Measurements from ENCODE around the gene ACTR3C.

Gene ACTR3C

DNA sequence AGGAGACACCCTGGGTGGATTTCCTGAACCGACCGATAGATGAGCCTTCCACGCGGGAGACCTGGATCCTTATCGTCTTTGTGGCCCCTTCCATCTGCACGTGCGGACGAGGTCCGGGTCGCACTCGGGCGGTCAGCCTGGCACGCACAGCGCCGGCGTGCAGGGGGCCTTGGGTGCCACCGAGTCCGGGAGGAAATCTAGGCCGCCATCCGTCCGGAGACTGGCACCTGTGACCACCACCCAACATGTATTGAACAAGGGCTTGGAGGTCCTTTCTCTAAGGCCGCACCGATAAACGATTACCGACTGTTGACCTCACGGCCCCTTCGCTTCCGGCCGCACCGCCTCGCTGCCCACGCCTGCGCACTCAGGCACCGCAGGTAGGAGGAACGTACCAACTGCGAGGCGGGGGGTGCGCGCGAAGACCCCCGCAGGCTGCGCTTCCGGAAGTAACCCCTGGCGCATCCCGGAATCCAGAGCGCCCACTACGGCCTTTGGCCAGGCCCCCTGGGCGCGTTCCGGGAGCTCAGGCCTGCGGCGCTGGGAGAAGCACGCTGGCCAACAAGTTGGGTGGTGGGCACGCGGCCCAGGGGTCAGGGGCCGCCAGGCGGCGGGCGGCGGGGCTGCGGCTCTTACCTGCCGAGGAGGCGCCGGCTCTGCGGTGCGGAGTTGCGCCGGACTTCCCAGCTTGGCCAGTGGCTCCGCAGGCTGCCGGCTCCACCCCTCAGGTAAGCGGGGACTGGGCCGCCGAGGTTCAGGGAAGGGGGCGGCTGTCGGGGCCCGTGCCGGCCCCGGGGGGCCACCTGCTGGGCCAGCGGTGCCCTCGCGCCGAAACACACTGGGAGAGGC lies at the start of gene ACTR3C, which contains the start of gene LRRC61:
TSS of gene ACTR3C (minus strand) at position 713 of the 849 bp plus-strand sequence. CDS start 28,249 bp downstream, outside the sequence.
TSS of gene LRRC61 (plus strand) at position 523 of the 849 bp plus-strand sequence. CDS start 13,507 bp downstream, outside the sequence.
- peak; percentile 86 for DNase-seq

DNA sequence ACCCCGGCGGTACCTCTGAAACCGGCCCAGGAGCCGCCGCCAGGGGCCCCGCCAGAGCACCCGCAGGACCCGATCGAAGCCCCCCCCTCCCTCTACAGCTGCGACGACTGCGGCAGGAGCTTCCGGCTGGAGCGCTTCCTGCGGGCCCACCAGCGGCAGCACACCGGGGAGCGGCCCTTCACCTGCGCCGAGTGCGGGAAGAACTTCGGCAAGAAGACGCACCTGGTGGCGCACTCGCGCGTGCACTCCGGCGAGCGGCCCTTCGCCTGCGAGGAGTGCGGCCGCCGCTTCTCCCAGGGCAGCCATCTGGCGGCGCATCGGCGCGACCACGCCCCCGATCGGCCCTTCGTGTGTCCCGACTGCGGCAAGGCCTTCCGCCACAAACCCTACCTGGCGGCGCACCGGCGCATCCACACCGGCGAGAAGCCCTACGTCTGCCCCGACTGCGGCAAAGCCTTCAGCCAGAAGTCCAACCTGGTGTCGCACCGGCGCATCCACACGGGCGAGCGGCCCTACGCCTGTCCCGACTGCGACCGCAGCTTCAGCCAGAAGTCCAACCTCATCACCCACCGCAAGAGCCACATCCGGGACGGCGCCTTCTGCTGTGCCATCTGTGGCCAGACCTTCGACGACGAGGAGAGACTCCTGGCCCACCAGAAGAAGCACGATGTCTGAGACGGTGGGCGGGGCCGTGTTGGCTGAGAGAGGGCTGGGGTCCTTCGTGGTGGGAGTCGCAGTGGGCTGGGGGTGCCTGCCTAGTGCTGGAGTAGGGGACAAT lies 49.1 kb upstream of the ACTR3C start:
- no peak for DNase-seq

DNA sequence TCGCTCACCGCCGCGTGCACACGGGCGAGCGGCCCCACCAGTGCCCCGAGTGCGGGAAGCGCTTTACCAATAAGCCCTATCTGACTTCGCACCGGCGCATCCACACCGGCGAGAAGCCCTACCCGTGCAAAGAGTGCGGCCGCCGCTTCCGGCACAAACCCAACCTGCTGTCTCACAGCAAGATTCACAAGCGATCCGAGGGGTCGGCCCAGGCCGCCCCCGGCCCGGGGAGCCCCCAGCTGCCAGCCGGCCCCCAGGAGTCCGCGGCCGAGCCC lies 48.6 kb upstream of the ACTR3C start:
- DNase-seq = peak; percentile 39

DNA sequence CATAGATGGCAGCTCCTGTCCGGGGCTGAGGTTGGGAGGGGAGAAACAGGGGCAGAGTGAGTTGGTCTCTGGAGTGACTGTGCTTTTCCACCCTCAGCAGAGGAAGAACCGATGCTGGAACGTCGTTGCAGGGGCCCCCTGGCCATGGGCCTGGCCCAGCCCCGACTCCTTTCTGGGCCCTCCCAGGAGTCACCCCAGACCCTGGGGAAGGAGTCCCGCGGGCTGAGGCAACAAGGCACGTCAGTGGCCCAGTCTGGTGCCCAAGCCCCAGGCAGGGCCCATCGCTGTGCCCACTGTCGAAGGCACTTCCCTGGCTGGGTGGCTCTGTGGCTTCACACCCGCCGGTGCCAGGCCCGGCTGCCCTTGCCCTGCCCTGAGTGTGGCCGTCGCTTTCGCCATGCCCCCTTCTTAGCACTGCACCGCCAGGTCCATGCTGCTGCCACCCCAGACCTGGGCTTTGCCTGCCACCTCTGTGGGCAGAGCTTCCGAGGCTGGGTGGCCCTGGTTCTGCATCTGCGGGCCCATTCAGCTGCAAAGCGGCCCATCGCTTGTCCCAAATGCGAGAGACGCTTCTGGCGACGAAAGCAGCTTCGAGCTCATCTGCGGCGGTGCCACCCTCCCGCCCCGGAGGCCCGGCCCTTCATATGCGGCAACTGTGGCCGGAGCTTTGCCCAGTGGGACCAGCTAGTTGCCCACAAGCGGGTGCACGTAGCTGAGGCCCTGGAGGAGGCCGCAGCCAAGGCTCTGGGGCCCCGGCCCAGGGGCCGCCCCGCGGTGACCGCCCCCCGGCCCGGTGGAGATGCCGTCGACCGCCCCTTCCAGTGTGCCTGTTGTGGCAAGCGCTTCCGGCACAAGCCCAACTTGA lies 48.0 kb upstream of the ACTR3C start:
- DNase-seq = peak; percentile 59

DNA sequence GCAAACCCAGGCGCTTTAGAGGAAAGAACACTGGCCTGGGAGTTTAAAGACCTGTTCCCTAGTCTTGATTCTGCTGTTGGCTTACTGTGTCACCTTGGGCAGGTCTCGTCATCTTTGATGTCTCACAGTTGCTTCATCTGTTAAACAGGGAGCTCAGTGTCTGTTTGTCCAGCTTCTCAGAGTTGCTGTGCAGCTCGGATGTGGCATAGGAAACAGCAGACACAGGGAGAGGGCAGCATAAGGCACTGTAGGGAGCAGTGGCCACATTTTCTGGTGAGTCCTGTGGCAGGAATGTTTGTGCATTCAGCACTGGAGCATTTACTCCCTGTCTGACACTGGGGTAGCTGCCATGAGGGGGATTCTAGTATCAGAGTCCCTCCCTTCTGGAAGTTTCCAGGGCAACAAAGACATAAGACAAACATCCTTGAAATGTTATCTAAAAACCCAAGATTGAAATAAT lies 47.3 kb upstream of the ACTR3C start:
- DNase-seq = peak; percentile 49

DNA sequence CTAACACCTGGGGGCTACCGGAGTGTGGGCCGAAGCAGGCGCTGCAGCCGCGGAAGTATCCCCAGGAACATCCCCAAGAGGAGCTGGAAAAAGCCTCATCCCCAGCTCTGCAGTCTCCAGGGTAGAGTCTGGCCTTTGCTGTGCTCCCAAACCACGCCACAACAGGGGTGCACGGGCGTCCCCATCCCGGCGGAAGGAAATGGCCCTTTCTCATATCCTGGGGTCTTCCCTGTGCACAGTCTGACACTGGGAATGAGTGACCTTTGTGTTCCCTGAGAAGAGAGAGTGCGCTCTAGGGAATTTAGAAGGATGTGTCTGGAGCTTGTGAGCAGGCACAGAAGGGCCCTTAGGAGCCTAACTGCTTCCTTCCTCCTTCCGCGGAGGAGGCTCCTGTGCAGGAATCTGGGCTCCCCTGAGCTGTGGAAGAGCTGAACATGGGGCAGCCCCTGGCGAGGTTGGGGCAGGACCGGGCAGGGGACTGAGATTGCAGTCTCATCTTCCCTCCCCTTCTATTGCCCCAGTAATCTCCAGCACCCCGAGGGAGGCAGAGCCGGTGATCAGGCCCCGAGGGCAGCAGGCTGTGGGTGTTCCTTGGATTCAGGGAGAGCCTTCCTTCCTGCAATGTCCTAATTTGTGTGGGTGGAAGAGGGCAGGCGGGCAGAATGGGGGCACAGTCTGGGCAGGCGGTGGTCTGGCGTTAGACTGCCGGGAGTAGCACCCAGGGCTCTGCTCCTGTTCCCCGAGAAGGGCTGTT lies 46.6 kb upstream of the ACTR3C start:
- DNase-seq = no peak

DNA sequence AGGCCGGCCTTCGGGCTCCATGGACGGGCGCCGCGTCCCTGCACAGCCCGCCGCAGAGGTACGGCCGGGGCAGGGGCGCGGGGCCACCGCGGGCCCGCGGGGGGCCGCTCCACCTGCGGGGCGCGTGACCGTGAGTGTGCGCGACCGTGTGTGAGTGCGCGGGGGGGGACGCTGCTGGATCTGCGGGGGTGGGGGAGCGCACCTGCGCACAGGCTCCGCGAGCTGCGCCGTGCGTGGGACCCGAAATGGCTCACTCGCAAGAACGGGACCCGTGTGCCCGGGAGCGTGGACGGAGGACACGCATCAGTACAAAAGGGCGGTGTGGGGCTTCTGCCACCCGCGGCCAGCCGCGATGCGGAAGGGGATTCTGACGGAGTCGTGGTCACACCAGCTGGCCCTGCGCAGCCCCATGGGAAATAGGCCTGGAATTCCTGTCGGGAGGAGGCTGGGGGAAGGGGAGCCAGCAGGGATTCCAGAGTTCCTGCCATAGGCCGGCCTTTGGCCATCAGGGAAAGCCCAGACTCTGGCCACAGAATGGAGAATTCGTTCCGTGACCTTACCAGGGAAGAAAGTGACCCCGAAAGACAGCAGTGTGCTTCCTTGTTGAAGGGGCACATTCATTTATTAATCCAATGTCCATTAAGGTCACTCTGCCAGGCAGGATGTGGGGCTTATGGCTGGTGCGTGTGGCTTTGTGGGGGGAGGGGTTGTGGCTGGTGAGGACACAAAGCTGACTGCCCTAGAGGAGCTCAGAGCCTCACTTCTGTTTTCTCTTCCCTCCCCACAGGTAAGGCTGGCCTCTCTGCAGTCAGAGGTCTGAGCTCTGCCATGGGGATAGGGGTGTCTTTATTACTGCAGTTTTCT lies 45.8 kb upstream of the ACTR3C start:
- peak; percentile 86 for DNase-seq

DNA sequence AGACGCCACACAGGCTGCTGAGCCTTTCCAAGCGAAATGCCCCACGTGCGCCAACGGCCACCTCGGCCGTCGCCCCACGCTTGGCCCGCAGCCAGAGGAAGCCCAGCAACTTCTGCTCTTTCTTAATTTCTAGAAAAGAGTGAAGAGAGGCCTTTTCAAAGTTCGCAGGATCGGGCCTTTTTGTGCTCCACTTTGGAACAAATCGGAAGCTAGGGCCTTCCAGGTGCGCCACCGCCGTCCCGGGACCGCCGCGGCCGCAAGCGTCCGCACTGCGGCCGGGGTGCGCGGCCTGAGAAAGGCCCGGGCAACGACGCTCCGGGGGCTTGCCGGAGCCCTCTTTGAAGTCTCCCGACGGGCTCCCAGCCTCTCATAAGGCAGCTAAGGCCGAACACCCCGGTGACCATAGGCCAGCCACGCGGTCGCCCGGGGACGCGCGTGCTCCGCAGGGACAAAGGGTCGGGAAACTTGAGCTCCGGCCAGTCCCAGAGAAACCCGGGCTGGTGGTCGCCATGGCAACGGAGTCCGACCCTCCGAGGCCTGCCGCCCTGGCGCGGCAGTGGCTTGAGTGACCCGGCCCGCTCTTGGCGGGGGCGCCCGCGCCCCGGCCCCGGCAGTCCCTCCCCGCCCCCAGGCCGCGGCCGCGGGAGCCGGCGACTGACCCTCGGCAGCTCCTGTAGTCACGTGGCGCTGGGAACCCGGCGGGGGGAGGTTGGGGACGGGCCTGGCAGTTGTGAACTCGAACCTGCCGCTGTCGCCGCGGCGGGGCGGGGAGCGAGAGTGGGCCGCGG lies 44.9 kb upstream of the ACTR3C start, which contains the start of gene REPIN1:
TSS of gene REPIN1 (plus strand) at position 727 of the 788 bp plus-strand sequence. CDS start 890 bp downstream, outside the sequence.
- peak; percentile 91 for DNase-seq

DNA sequence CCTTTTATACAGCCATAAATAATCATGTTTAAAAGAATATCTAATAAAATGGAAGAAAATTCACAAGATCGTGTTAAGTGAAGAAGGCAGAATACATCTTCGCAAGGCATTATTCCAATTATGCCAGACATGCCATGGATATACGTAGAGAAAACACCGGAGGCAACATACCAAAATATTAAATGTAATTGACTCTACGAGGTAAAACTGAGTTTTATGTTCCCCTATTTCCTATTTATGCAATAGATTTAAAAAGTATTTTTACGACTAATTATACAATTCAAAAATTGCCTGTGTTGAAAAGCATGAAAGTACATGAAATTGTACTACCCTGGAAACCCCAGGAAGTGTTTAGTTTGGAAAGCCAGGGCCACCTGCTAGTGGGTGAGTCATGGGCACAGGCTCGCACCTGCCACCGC lies 44.3 kb upstream of the ACTR3C start:
- no peak for DNase-seq

DNA sequence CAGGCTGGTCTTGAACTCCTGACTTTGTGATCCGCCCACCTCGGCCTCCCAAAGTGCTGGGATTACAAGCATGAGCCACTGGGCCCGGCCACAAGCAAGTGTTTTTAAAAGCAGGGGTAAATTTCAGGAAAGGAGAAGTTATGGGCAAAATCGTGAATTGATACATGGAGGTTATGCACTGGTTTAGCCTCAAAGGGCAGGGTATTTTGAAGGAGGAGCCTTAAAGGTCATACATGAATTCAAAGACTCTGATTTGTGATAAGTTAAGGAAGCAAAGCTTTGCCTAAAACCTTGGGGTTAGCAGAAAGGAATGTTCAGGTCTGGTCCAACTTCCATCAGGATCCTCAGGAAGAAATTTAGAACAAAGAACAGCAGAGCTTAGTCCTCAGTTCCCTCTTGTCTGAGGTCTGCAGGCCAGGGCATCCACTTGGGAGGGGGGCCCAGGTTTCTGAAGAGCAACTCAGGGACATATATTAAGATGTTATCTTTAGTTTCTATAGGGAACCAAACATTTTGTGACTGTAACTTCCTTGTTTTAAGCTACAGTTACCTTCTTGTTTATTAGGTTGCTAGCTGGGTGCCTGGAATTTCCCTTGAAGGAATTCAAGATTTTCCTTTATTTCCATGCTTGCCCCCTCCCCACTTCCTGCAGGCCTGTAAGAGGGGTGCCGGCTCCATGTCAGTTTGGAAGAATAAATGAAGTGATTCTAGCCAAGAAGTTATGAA lies 42.5 kb upstream of the ACTR3C start:
- no peak for DNase-seq

DNA sequence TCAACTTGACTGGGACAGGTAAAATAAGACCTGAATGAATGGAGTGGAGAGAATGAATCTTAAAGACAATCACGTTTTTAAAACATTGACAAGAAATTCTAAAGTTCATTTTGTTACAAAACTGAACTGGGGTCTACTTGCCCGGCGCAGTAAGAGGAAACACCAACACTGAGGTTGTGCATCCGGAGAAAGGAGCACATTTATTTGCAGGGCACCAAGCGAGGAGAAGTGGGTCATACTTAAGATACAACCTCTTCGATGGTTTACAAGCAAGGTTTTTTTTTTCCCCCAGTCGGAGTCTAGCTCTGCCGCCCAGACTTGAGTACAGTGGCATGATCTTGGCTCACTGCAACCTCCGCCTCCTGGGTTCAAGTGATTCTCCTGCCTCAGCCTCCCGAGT lies 41.8 kb upstream of the ACTR3C start:
- peak; percentile 31 for DNase-seq

DNA sequence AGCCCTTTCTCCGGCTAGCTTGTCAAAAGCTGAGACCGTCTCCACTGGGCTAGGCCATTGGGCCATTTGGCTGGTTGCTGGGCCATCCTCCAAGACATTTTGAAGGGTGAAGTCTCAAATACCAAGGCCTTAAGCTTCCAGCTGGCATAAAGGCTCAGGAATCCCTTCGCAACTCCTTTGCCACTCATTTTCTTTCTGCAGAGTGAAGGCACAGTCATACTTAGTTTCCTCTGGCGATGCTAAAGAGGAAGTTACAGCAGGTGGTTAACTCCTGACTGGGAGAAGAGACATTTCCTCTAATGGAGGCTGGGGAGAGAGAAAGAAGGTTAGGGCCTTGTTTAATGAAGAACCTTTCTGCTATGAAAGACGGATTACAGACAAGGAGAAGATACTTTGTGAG lies 40.5 kb upstream of the ACTR3C start:
- no peak for DNase-seq

DNA sequence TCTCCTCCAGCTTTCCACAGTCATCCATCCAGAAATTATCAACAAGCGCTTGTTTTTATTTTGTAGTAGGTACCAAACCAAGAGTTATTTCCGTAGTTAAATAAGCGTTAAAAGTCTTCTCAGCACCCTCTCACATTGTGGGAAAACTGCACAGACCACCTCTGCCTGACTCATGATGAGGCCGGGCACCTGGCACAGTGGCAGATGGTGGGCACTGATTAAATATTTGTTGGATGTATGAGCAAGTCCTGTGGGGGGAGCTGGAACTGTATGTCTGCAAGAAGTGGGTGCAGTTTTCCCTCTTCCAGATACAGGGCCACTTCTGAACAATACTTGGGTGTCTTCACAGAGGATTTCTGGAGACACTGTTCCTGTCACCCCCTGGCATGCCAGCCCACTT lies 40.0 kb upstream of the ACTR3C start:
- no peak for DNase-seq

DNA sequence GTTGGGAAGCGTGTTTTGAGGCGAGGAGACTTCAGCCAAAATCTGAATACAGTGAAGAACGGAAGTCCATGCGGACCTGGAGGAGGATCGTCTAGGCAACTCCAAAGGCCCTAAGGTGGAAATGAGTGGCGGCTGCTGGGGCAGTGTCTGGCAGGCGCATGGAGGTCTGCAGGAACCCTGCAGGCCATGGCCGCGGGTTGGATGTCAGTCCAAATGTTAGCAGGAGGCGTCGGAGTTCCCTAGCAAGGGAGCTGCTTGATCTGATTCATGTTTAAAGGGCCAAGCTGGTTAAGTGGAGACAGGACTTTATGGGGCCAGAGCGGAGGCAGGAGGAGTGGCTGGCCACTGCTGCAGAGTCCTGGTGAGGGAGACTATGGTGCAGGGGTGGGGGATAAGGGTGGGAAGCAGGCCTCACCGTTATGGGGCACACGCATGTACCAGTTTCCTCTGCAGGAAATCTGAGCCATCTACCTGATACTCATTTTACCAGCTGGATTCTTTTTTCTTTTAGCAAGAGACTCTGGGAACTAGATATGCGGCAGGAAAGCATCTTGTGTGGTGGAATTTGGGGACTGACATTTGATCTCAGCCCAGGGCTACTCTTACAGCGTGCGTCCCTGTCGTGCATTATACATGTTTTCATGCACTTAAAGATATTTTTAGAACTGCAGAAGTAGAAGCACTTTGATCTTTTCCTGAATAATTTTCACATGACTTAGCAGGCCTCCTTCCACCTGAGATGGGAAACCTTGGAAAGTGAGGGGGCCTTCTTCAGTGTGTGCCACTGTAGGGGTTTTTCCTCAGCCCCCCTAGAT lies 38.7 kb upstream of the ACTR3C start:
- DNase-seq = no peak

DNA sequence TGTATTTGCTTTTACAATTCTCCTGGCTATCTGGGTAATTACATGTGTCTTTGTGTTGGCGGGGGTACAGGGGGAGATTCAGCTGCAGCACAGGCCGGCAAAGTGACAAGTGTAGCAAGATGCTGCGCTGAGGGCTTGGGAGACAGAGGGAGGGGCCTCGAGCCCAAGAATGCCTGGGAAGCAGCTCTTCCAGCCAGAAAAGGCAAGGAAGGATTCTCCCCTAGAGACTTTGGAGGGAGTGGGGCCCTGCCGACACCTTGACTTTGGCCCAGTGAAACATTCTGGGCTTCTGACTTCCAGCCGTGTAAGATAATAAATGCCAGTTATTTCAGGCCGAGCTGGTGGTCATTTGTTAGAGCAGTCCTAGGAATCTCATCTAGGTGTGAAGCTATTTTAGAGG lies 38.1 kb upstream of the ACTR3C start:
- DNase-seq = no peak

DNA sequence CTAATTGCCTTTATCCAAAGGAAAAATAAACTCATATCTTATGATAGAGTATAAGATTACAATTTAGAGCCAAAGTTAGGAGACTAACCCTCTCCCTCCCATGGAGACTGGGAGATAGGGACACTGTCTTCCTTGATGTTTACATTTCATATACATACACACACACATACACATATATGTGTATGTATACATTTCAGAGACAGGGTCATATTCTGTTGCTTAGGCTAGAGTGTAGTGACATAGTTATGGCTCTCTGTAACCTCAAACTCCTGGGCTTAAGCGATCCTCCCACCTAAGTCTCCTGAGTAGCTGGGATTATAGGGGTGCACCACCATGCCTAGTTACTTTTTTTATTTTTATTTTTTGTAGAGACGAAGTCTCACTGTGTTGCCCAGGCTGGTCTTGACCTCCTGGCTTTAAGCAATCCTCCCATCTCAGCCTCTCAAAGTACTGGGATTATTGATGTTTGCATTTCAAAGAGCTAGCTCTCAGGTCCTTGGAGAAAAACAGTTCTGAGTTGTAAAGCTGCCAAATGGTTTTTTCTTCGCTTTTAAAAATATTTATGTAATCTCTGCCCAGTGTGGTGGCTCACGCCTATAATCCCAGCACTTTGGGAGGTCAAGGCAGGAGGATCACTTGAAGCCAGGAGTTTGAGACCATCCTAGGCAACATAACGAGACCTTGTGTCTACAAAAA lies 37.2 kb upstream of the ACTR3C start:
- no peak for DNase-seq

DNA sequence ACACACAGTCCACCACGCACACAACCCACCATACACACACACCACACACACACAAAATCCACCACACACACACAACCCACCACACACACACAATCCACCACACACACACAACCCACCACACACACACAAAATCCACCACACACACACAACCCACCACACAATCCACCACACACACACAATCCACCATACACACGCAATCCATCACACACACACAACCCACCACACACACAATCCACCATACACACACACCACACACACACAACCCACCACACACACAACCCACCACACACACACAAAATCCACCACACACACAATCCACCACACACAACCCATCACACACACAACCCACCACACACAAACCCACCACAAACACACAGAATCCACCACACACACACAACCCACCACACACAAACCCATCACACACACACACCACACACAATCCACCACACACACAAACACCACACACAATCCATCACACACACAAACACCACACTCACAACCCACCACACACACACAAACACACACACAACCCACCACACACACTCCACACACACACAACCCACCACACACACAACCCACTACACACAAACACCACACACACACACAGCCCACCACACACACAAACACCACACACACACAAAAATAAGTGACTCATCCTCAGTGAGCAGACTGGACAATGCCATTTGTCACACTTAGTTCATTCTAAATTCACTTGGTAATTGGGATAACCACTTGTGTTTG lies 36.4 kb upstream of the ACTR3C start:
- no peak for DNase-seq

All from activated effector memory CD4-positive, alpha-beta T cell treated with anti-CD3 and anti-CD28 coated beads, Interleukin-2, amount 50 U/mL, for 16 hours (primary cell).